IMR-90 (cell line): ENCODE measurements around the gene IFRD2. TPM values are rescaled to one million over a fixed set of nuclear protein-coding genes. Genes with fewer than 3 reads are reported as not detected.

Source experiments
- ATAC-seq: fragments of 200-7000 bp; cut with Tn5 transposase; 2 replicates; pipeline ENCODE4 v1.9.1; 2020; ENCODE audit warnings: low read depth, mild to moderate bottlenecking, moderate library complexity
- BruUV-seq: library from RNA; stranded (reverse); fragments of 400-500 nt; replicated peaks from 2 replicates; lab custom pipeline; 2021; lab: Mats Ljungman, UMichigan
- CTCF ChIA-PET: fragments of 300-600 bp; formaldehyde crosslinking; extraction: SDS; loops from one replicate; lab custom pipeline; 2021; ENCODE audit warnings: antibody characterized with exemption; lab: Yijun Ruan, JAX
- POLR2A ChIA-PET: fragments of 300-600 bp; sonication (Branson Sonifier 250); formaldehyde crosslinking; loops from one replicate; lab custom pipeline; 2022; ENCODE audit warnings: antibody characterized with exemption; ENCODE audit not compliant: unreplicated experiment; lab: Charles Lee
- DNase-seq: peaks from one replicate; pipeline ENCODE4 v3.0.0; 2013
- H2AFZ ChIP-seq: replicated peaks from 2 replicates; pipeline ENCODE3; 2013; ENCODE audit warnings: low read length, mild to moderate bottlenecking; ENCODE audit not compliant: poor library complexity
- H2AK5ac ChIP-seq: 2 replicates; pipeline ENCODE4 v1.6.1; 2013; ENCODE audit warnings: low read depth, low read length, inconsistent platforms
- H2AK9ac ChIP-seq: replicated peaks from 2 replicates; pipeline ENCODE3; 2013; ENCODE audit warnings: mild to moderate bottlenecking, low read depth, low read length, moderate library complexity; ENCODE audit not compliant: poor library complexity
- H2BK120ac ChIP-seq: 2 replicates; pipeline ENCODE4 v1.6.1; 2013; ENCODE audit warnings: low read depth, low read length, inconsistent platforms
- H2BK15ac ChIP-seq: 3 replicates; pipeline ENCODE4 v1.6.1; 2013; ENCODE audit warnings: low read depth, low read length, inconsistent platforms
- H2BK20ac ChIP-seq: 2 replicates; pipeline ENCODE4 v1.6.1; 2013; ENCODE audit warnings: low read depth, mild to moderate bottlenecking, inconsistent platforms, low read length, moderate library complexity
- H2BK5ac ChIP-seq: 2 replicates; pipeline ENCODE4 v1.6.1; 2013; ENCODE audit warnings: mild to moderate bottlenecking, low read depth, low read length, inconsistent platforms; ENCODE audit not compliant: poor library complexity, severe bottlenecking
- H3K14ac ChIP-seq: replicated peaks from 2 replicates; pipeline ENCODE4 v1.6.1; 2013; ENCODE audit warnings: low read depth, low read length, inconsistent platforms
- H3K18ac ChIP-seq: 2 replicates; pipeline ENCODE4 v1.6.1; 2013; ENCODE audit warnings: low read depth, low read length, control low read depth
- H3K23ac ChIP-seq: 2 replicates; pipeline ENCODE4 v1.6.1; 2013; ENCODE audit warnings: low read depth, low read length, inconsistent platforms
- H3K27ac ChIP-seq: 2 replicates; pipeline ENCODE4 v1.5.1; 2013; ENCODE audit warnings: mild to moderate bottlenecking, control low read depth, low read length; ENCODE audit not compliant: insufficient read depth
- H3K27me3 ChIP-seq: 2 replicates; pipeline ENCODE4 v1.6.1; 2013; ENCODE audit warnings: low read length; ENCODE audit not compliant: control insufficient read depth, insufficient read depth
- H3K36me3 ChIP-seq: 2 replicates; pipeline ENCODE4 v1.6.1; 2013; ENCODE audit warnings: low read length, mixed read lengths; ENCODE audit not compliant: control insufficient read depth, insufficient read depth
- H3K4ac ChIP-seq: 2 replicates; pipeline ENCODE4 v1.6.1; 2013; ENCODE audit warnings: low read depth, low read length, inconsistent platforms
- H3K4me1 ChIP-seq: 2 replicates; pipeline ENCODE4 v1.6.1; 2013; ENCODE audit warnings: low read length, mixed read lengths; ENCODE audit not compliant: control insufficient read depth, insufficient read depth
- H3K4me2 ChIP-seq: 2 replicates; pipeline ENCODE4 v1.6.1; 2013; ENCODE audit warnings: low read depth, mild to moderate bottlenecking, control low read depth, low read length, moderate library complexity
- H3K4me3 ChIP-seq: 2 replicates; pipeline ENCODE4 v1.5.1; 2013; ENCODE audit warnings: low read depth, mild to moderate bottlenecking, control low read depth, low read length, moderate library complexity; ENCODE audit not compliant: insufficient read depth
- H3K56ac ChIP-seq: 2 replicates; pipeline ENCODE4 v1.6.1; 2013; ENCODE audit warnings: low read length, inconsistent platforms; ENCODE audit not compliant: insufficient read depth; ENCODE audit errors: extremely low read depth
- H3K79me1 ChIP-seq, 2 experiments: 2 replicates each; pipeline ENCODE4 v1.6.1; 2013; ENCODE audit warnings: low read length in 2 of 2, inconsistent platforms in 1 of 2, low read depth in 1 of 2
- H3K9ac ChIP-seq: 2 replicates; pipeline ENCODE4 v1.6.1; 2013; ENCODE audit warnings: low read depth, low read length, control low read depth
- H3K9me1 ChIP-seq: 2 replicates; pipeline ENCODE4 v1.6.1; 2013; ENCODE audit warnings: low read length, inconsistent platforms; ENCODE audit not compliant: insufficient read depth
- H3K9me3 ChIP-seq: 2 replicates; pipeline ENCODE4 v1.6.1; 2013; ENCODE audit warnings: low read length; ENCODE audit not compliant: control insufficient read depth, insufficient read depth
- H4K20me1 ChIP-seq: 2 replicates; pipeline ENCODE4 v1.6.1; 2013; ENCODE audit warnings: low read length, inconsistent platforms; ENCODE audit not compliant: insufficient read depth
- H4K5ac ChIP-seq: 2 replicates; pipeline ENCODE4 v1.6.1; 2013; ENCODE audit warnings: mild to moderate bottlenecking, low read depth, low read length, control low read depth
- H4K8ac ChIP-seq, 2 experiments: 2 replicates each; pipeline ENCODE4 v1.6.1; 2013; ENCODE audit warnings: low read depth in 2 of 2, low read length in 2 of 2, control low read depth in 1 of 2, inconsistent platforms in 1 of 2
- H4K91ac ChIP-seq: 2 replicates; pipeline ENCODE4 v1.6.1; 2013; ENCODE audit warnings: low read depth, low read length, inconsistent platforms; ENCODE audit not compliant: insufficient read depth
- BHLHE40 ChIP-seq: fragments of 150-350 bp; IDR thresholded peaks from 2 replicates; pipeline ENCODE4 v1.6.1; 2016; ENCODE audit warnings: mild to moderate bottlenecking, low read depth, low read length
- CEBPB ChIP-seq: IDR thresholded peaks from 2 replicates; pipeline ENCODE4 v1.6.1; 2012; ENCODE audit warnings: low read depth, low read length, improper control_type of control experiment
- CHD1 ChIP-seq: IDR thresholded peaks from 2 replicates; pipeline ENCODE4 v1.6.1; 2012; ENCODE audit warnings: low read depth, low read length, improper control_type of control experiment
- CTCF ChIP-seq: conservative IDR thresholded peaks from 2 replicates; pipeline ENCODE4 v1.5.1; 2012; ENCODE audit warnings: mild to moderate bottlenecking, low read depth, low read length, improper control_type of control experiment
- ELK1 ChIP-seq: fragments of 150-350 bp; IDR thresholded peaks from 2 replicates; pipeline ENCODE4 v1.6.1; 2016; ENCODE audit warnings: low read depth, mild to moderate bottlenecking, low read length, moderate library complexity, borderline replicate concordance
- FOS ChIP-seq: fragments of 150-350 bp; IDR thresholded peaks from 2 replicates; pipeline ENCODE4 v1.6.1; 2016; ENCODE audit warnings: low read depth, low read length
- MAFK ChIP-seq: IDR thresholded peaks from 2 replicates; pipeline ENCODE4 v1.6.1; 2012; ENCODE audit warnings: low read depth, low read length, improper control_type of control experiment
- MAZ ChIP-seq: IDR thresholded peaks from 2 replicates; pipeline ENCODE4 v1.6.1; 2012; ENCODE audit warnings: low read depth, mild to moderate bottlenecking, low read length, improper control_type of control experiment, moderate library complexity, borderline replicate concordance
- MXI1 ChIP-seq: IDR thresholded peaks from 2 replicates; pipeline ENCODE4 v1.6.1; 2012; ENCODE audit warnings: low read depth, mild to moderate bottlenecking, low read length, moderate library complexity, borderline replicate concordance
- NFE2L2 ChIP-seq: fragments of 150-350 bp; IDR thresholded peaks from 2 replicates; pipeline ENCODE4 v1.6.1; 2016; ENCODE audit warnings: low read depth, mild to moderate bottlenecking, low read length
- POLR2A ChIP-seq: IDR thresholded peaks from 2 replicates; pipeline ENCODE4 v1.6.1; 2012; ENCODE audit warnings: mild to moderate bottlenecking, low read depth, low read length
- RAD21 ChIP-seq: IDR thresholded peaks from 2 replicates; pipeline ENCODE4 v1.6.1; 2012; ENCODE audit warnings: low read length, improper control_type of control experiment
- RCOR1 ChIP-seq: IDR thresholded peaks from 2 replicates; pipeline ENCODE4 v1.6.1; 2012; ENCODE audit warnings: mild to moderate bottlenecking, low read length, improper control_type of control experiment; ENCODE audit not compliant: insufficient replicate concordance
- RFX5 ChIP-seq: IDR thresholded peaks from 2 replicates; pipeline ENCODE4 v1.8.0; 2012; ENCODE audit warnings: low read depth, mild to moderate bottlenecking, low read length, moderate library complexity
- SMC3 ChIP-seq: fragments of 150-350 bp; IDR thresholded peaks from 2 replicates; pipeline ENCODE4 v1.6.1; 2016; ENCODE audit warnings: low read depth, mild to moderate bottlenecking, antibody characterized with exemption, low read length, moderate library complexity
- USF2 ChIP-seq: fragments of 150-350 bp; IDR thresholded peaks from 2 replicates; pipeline ENCODE4 v1.6.1; 2017; ENCODE audit warnings: mild to moderate bottlenecking, antibody characterized with exemption, low read length, low read depth
- WGBS, 2 experiments: methylation state at CpG; one replicate each; pipeline versions ENCODE4 v1.1.5 to v1.1.7; 2013; ENCODE audit warnings: missing lambda C conversion rate in 2 of 2; ENCODE audit not compliant: insufficient read length in 1 of 2; ENCODE audit errors: extremely low coverage in 2 of 2; 5-methylcytosine and 5-hydroxymethylcytosine counted together
- dilution Hi-C: fragments of 300-500 bp; cut with HindIII; formaldehyde crosslinking; loops from one replicate; pipeline ENCODE4 v1.14.3; 2018; ENCODE audit warnings: low sequenced_read_pairs; ENCODE audit not compliant: unreplicated experiment
- in situ Hi-C: fragments of 300-500 bp; cut with MboI; formaldehyde crosslinking; loops from 3 replicates; pipeline ENCODE4 v1.14.3; 2019; ENCODE audit warnings: low sequenced_read_pairs, inconsistent platforms, mixed read lengths
- intact Hi-C: fragments of 100-400 bp; cut with micrococcal nuclease; formaldehyde crosslinking; loops from 2 replicates; pipeline ENCODE4 v1.10.0; 2022
- polyA plus RNA-seq, 3 experiments: library from polyadenylated mRNA; depleted of rRNA; stranded (reverse); fragments of >200 nt; gene quantifications; 2 replicates each; pipeline ENCODE4 v1.2.3, GENCODE V29; 2012; ENCODE audit warnings: low replicate concordance in 1 of 3
- total RNA-seq: library from RNA; depleted of rRNA; stranded (reverse); fragments of >200 nt; gene quantifications from 2 replicates; pipeline ENCODE4 v1.2.3, GENCODE V29; 2012

IFRD2 gene
- total and polyA plus RNA-seq, 2 of the 4 experiments (the other 2 are of a cell fraction): 52.7 to 79.1 TPM

- H3K18ac ChIP-seq: no peak overlapping the region
- no peak overlapping the region for H3K9ac ChIP-seq
- H3K4me1 ChIP-seq: peaks cover 9% of the 10 kb centered on the region; the same call in 1 of the 2 replicates
- POLR2A ChIA-PET: no interaction called here
- no peaks in the 10 kb centered on the region for H3K9me3 ChIP-seq
- DNase-seq (no peak), ATAC-seq (no peak)
- H3K56ac ChIP-seq: no peak overlapping the region
- H3K27ac ChIP-seq: no peak overlapping the region
- peaks cover 38% of the 10 kb centered on the region for H3K36me3 ChIP-seq
- intact Hi-C loops (no loop called here), dilution Hi-C loops (no loop called here), in situ Hi-C loops (no loop called here)
- no peak overlapping the region for H3K14ac ChIP-seq
- H2AK9ac ChIP-seq: no peak overlapping the region
- H2BK5ac ChIP-seq: no peak overlapping the region
- H4K91ac ChIP-seq: no peak overlapping the region
- H4K20me1 ChIP-seq: 0 out of 2 replicates have a peak, but pooled peaks cover 13% of the 10 kb centered on the region
- BruUV-seq: no TSS peak
- WGBS, 2 experiments: no CpG with 5 or more reads among the region's 4 CpGs
- peaks cover 18% of the 10 kb centered on the region for H3K9me1 ChIP-seq
- H3K4me2 ChIP-seq: no peak overlapping the region
- H2AK5ac ChIP-seq: no peak overlapping the region
- H2BK20ac ChIP-seq: no peak overlapping the region
- H3K4me3 ChIP-seq: no peak overlapping the region
- H3K27me3 ChIP-seq: no peaks in the 10 kb centered on the region
- CTCF ChIA-PET: no interaction called here
- TF ChIP-seq POLR2A (no peak), RCOR1 (no peak), FOS (no peak), ELK1 (no peak), RFX5 (no peak), NFE2L2 (no peak), CTCF (no peak), MXI1 (no peak), CHD1 (no peak), USF2 (no peak), SMC3 (no peak), MAFK (no peak), CEBPB (no peak), BHLHE40 (no peak), RAD21 (no peak), MAZ (no peak)
- H4K8ac ChIP-seq: no peak overlapping the region
- no peak overlapping the region for H2AFZ ChIP-seq
- no peak overlapping the region for H3K4ac ChIP-seq
- H2BK15ac ChIP-seq: no peak overlapping the region
- no peak overlapping the region for H4K5ac ChIP-seq
- no peak overlapping the region for H3K23ac ChIP-seq
- no peak overlapping the region for H2BK120ac ChIP-seq
- H3K79me1 ChIP-seq: peaks cover 18 to 40% of the 10 kb centered on the region in 2 experiments
Observed at GRCh38 chr3:50314816-50315215, 22.6 kb upstream of the IFRD2 start.
